ENCODE measurements around the gene TLR5. TPM values are rescaled to one million over a fixed set of nuclear protein-coding genes. Genes with fewer than 3 reads are reported as not detected.

The TLR5 gene
- total RNA-seq, 4 donors from 2014 or later: 2.8 to 8.3 (median 6.1) TPM

- intact Hi-C loops (cut with DNase I): no loop called here
- no peak for DNase-seq (ENCODE audit: extremely low spot score)
- Histone ChIP-seq H3K9me3 (peaks cover 0 to 4% (median 1%) of the 10 kb centered on the region in 4 donors), H3K4me1 (peaks cover 0 to 11% (median 6%) of the 10 kb centered on the region in 4 donors), H3K36me3 (no peaks in the 10 kb centered on the region), H3K27me3 (peaks cover 0 to 4% (median 0%) of the 10 kb centered on the region in 4 donors), H3K27ac (replicated peaks in 1 of 4) (no peak overlapping the region), H3K4me3 (no peak overlapping the region)
- WGBS: 96% methylated on average over 4 of the region's 4 CpGs
- TF ChIP-seq POLR2AphosphoS5 (IDR thresholded peaks at IDR 0.05): no peak
- TF ChIP-seq EP300 (IDR thresholded peaks at IDR 0.05): no peak
- TF ChIP-seq POLR2A (IDR thresholded peaks at IDR 0.05; ENCODE audit: low read depth): no peak
- no peak for TF ChIP-seq CTCF (IDR thresholded peaks at IDR 0.05)
These were observed 9.4 kb upstream of the TLR5 start for GRCh38 chr1:223152399-223152798.

- Histone ChIP-seq H3K27ac (replicated peaks in 1 of 4) (no peak overlapping the region), H3K27me3 (peaks cover 0 to 4% (median 0%) of the 10 kb centered on the region in 4 donors), H3K4me3 (no peak overlapping the region), H3K4me1 (peaks cover 0 to 11% (median 6%) of the 10 kb centered on the region in 4 donors), H3K36me3 (no peaks in the 10 kb centered on the region), H3K9me3 (peaks cover 0 to 7% (median 2%) of the 10 kb centered on the region in 4 donors)
- WGBS: 96% methylated on average over 5 of the region's 5 CpGs
- no peak for DNase-seq (ENCODE audit: extremely low spot score)
- intact Hi-C loops (cut with DNase I): no loop called here
- TF ChIP-seq EP300 (IDR thresholded peaks at IDR 0.05): no peak
- no peak for TF ChIP-seq CTCF (IDR thresholded peaks at IDR 0.05)
- no peak for TF ChIP-seq POLR2A (IDR thresholded peaks at IDR 0.05; ENCODE audit: low read depth)
- TF ChIP-seq POLR2AphosphoS5 (IDR thresholded peaks at IDR 0.05): no peak
These were observed 7.4 kb upstream of the TLR5 start for GRCh38 chr1:223150443-223150842.

GRCh38 chr1:223147873-223148272, 4.8 kb upstream of the TLR5 start:
- no peak overlapping the region for H3K4me3 ChIP-seq
- DNase-seq (ENCODE audit: extremely low spot score): no peak
- intact Hi-C loops (cut with DNase I): no loop called here

GRCh38 chr1:223147409-223147808, 4.4 kb upstream of the TLR5 start:
- Histone ChIP-seq H3K4me1 (peaks cover 13 to 22% (median 19%) of the 10 kb centered on the region in 4 donors), H3K27ac (replicated peaks in 1 of 4) (no peak overlapping the region), H3K4me3 (no peak overlapping the region), H3K9me3 (peaks cover 0 to 7% (median 2%) of the 10 kb centered on the region in 4 donors), H3K27me3 (peaks cover 0 to 4% (median 0%) of the 10 kb centered on the region in 4 donors), H3K36me3 (no peaks in the 10 kb centered on the region)
- WGBS: 93% methylated on average over 2 of the region's 2 CpGs
- intact Hi-C loops (cut with DNase I): no loop called here
- DNase-seq (ENCODE audit: extremely low spot score): no peak
- TF ChIP-seq CTCF (IDR thresholded peaks at IDR 0.05) (no peak), EP300 (IDR thresholded peaks at IDR 0.05) (no peak), POLR2A (IDR thresholded peaks at IDR 0.05; ENCODE audit: low read depth) (no peak), POLR2AphosphoS5 (IDR thresholded peaks at IDR 0.05) (no peak)

More at GRCh38 chr1:223147873-223148272, 4.8 kb upstream of the TLR5 start:
- H3K4me1 ChIP-seq: peaks cover 12 to 18% (median 14%) of the 10 kb centered on the region in 4 donors
- H3K9me3 ChIP-seq: peaks cover 0 to 7% (median 2%) of the 10 kb centered on the region in 4 donors
- no peak for TF ChIP-seq EP300 (IDR thresholded peaks at IDR 0.05)
- no peak for TF ChIP-seq CTCF (IDR thresholded peaks at IDR 0.05)
- TF ChIP-seq POLR2AphosphoS5 (IDR thresholded peaks at IDR 0.05): no peak
- no peak for TF ChIP-seq POLR2A (IDR thresholded peaks at IDR 0.05; ENCODE audit: low read depth)
- WGBS: 90% methylated on average over 3 of the region's 3 CpGs
- H3K36me3 ChIP-seq: no peaks in the 10 kb centered on the region
- H3K27me3 ChIP-seq: peaks cover 0 to 4% (median 0%) of the 10 kb centered on the region in 4 donors
- H3K27ac ChIP-seq (replicated peaks in 1 of 4): no peak overlapping the region

- H3K27me3 ChIP-seq: peaks cover 0 to 4% (median 0%) of the 10 kb centered on the region in 4 donors
- intact Hi-C loops (cut with DNase I): no loop called here
- WGBS: 91% methylated on average over 2 of the region's 2 CpGs
- no peak overlapping the region for H3K4me3 ChIP-seq
- H3K27ac ChIP-seq (replicated peaks in 1 of 4): no peak overlapping the region
- no peak for DNase-seq (ENCODE audit: extremely low spot score)
- TF ChIP-seq EP300 (IDR thresholded peaks at IDR 0.05) (no peak), CTCF (IDR thresholded peaks at IDR 0.05) (no peak), POLR2A (IDR thresholded peaks at IDR 0.05; ENCODE audit: low read depth) (no peak), POLR2AphosphoS5 (IDR thresholded peaks at IDR 0.05) (no peak)
- H3K9me3 ChIP-seq: peaks cover 0 to 7% (median 2%) of the 10 kb centered on the region in 4 donors
- H3K36me3 ChIP-seq: no peaks in the 10 kb centered on the region
- peaks cover 15 to 28% (median 25%) of the 10 kb centered on the region in 4 donors for H3K4me1 ChIP-seq
These were observed 3.7 kb upstream of the TLR5 start for GRCh38 chr1:223146745-223147144.
